ENCODE measurements around the gene PGS1.

PGS1 gene

GRCh38 chr17:78428836-78429617, 50.6 kb downstream of the PGS1 start:
- DNase-seq = no peak

GRCh38 chr17:78429618-78429995, 51.2 kb downstream of the PGS1 start:
- no peak for DNase-seq

- no peak for DNase-seq
Observed at GRCh38 chr17:78430892-78431691, 52.6 kb downstream of the PGS1 start.

- DNase-seq = no peak
Observed at GRCh38 chr17:78431692-78431958, 53.2 kb downstream of the PGS1 start.

- DNase-seq = no peak
Observed at GRCh38 chr17:78432226-78433012, 54.0 kb downstream of the PGS1 start.

GRCh38 chr17:78433013-78433727, 54.7 kb downstream of the PGS1 start:
- DNase-seq = no peak

- no peak for DNase-seq
Observed at GRCh38 chr17:78433780-78434335, 55.4 kb downstream of the PGS1 start.

GRCh38 chr17:78434455-78435329, 56.2 kb downstream of the PGS1 start:
- peak; percentile 60 for DNase-seq

GRCh38 chr17:78435330-78436005, 57.0 kb downstream of the PGS1 start:
- peak; percentile 58 for DNase-seq

- peak; percentile 53 for DNase-seq
Observed at GRCh38 chr17:78437508-78438169, 59.2 kb downstream of the PGS1 start.

- DNase-seq = peak; percentile 61
Observed at GRCh38 chr17:78438271-78438691, 59.8 kb downstream of the PGS1 start.

- peak; percentile 56 for DNase-seq
Observed at GRCh38 chr17:78438694-78439325, 60.4 kb downstream of the PGS1 start.

- DNase-seq = no peak
Observed at GRCh38 chr17:78441271-78441971, 63.0 kb downstream of the PGS1 start.

- DNase-seq = no peak
Observed at GRCh38 chr17:78442648-78443218, 64.3 kb downstream of the PGS1 start.

- DNase-seq = no peak
Observed at GRCh38 chr17:78444392-78444791, 65.9 kb downstream of the PGS1 start.

GRCh38 chr17:78446833-78447232, 68.4 kb downstream of the PGS1 start:
- no peak for DNase-seq

GRCh38 chr17:78448356-78448993, 70.0 kb downstream of the PGS1 start:
- DNase-seq = no peak

- DNase-seq = no peak
Observed at GRCh38 chr17:78449983-78450595, 71.6 kb downstream of the PGS1 start.
